ENCODE results near the gene NEMF.
"Not testable (repeated sequence)": the region's sequence is repeated elsewhere in the genome, so short reads cannot be mapped to it uniquely, and the experiment has no call there.

The NEMF gene

GRCh38 chr14:49816118-49816517 lies 36.5 kb downstream of the NEMF start:
- not testable (repeated sequence) for DNase-seq (ENCODE audit: low spot score)

GRCh38 chr14:49808780-49809179 lies 43.8 kb downstream of the NEMF start:
- DNase-seq (ENCODE audit: low spot score), result no peak

GRCh38 chr14:49796025-49796424 lies 56.6 kb downstream of the NEMF start:
- no peak for DNase-seq (ENCODE audit: low spot score)

GRCh38 chr14:49792618-49793017 lies 60.0 kb downstream of the NEMF start:
- DNase-seq (ENCODE audit: low spot score), result no peak

- DNase-seq (ENCODE audit: low spot score), result no peak
Measured at GRCh38 chr14:49786315-49786714, 66.3 kb downstream of the NEMF start.

GRCh38 chr14:49783394-49784014 lies 69.1 kb downstream of the NEMF start:
- DNase-seq (ENCODE audit: low spot score), result no peak

- not testable (repeated sequence) for DNase-seq (ENCODE audit: low spot score)
Measured at GRCh38 chr14:49781040-49781439, 71.5 kb downstream of the NEMF start.

GRCh38 chr14:49778421-49778820 lies 74.2 kb downstream of the NEMF start:
- DNase-seq (ENCODE audit: low spot score), result no peak

- DNase-seq (ENCODE audit: low spot score), result no peak
Measured at GRCh38 chr14:49774106-49774505, 78.5 kb downstream of the NEMF start.

GRCh38 chr14:49771691-49772090 lies 80.9 kb downstream of the NEMF start:
- not testable (repeated sequence) for DNase-seq (ENCODE audit: low spot score)

GRCh38 chr14:49770212-49770817 lies 82.3 kb downstream of the NEMF start:
- DNase-seq (ENCODE audit: low spot score), result no peak

- no peak for DNase-seq (ENCODE audit: low spot score)
Measured at GRCh38 chr14:49769581-49770211, 82.9 kb downstream of the NEMF start.

GRCh38 chr14:49769171-49769570 lies 83.4 kb downstream of the NEMF start:
- no peak for DNase-seq (ENCODE audit: low spot score)

- peak; percentile 54 for DNase-seq (ENCODE audit: low spot score)
Measured at GRCh38 chr14:49768301-49769121, 84.1 kb downstream of the NEMF start.

- DNase-seq (ENCODE audit: low spot score), result peak; percentile 77
Measured at GRCh38 chr14:49767571-49768300, 84.9 kb downstream of the NEMF start, which contains the start of gene KLHDC2. Gene KLHDC2, plus strand, starts transcription at chr14:49768153. Its CDS starts 316 bp downstream, at chr14:49768469.

- no peak for DNase-seq (ENCODE audit: low spot score)
Measured at GRCh38 chr14:49767270-49767570, 85.4 kb downstream of the NEMF start.

- DNase-seq (ENCODE audit: low spot score), result no peak
Measured at GRCh38 chr14:49766839-49767238, 85.7 kb downstream of the NEMF start.

- no peak for DNase-seq (ENCODE audit: low spot score)
Measured at GRCh38 chr14:49761839-49762551, 90.6 kb downstream of the NEMF start.

- no peak for DNase-seq (ENCODE audit: low spot score)
Measured at GRCh38 chr14:49755378-49755777, 97.2 kb downstream of the NEMF start.

- no peak for DNase-seq (ENCODE audit: low spot score)
Measured at GRCh38 chr14:49754570-49755097, 98.0 kb downstream of the NEMF start.

GRCh38 chr14:49746476-49746875 lies 106.1 kb downstream of the NEMF start:
- DNase-seq (ENCODE audit: low spot score), result not testable (repeated sequence)

All from kidney capillary endothelial cell (primary cell).